ENCODE data around the gene PALM. TPM values are rescaled to one million over a fixed set of nuclear protein-coding genes. Genes with fewer than 3 reads are reported as not detected.
"Not testable (repeated sequence)": the region's sequence is repeated elsewhere in the genome, so short reads cannot be mapped to it uniquely, and the experiment has no call there.

Gene PALM
- under 1 TPM in 1 of 2 experiments, not detected in 1; 0.18 TPM for total RNA-seq

DNA sequence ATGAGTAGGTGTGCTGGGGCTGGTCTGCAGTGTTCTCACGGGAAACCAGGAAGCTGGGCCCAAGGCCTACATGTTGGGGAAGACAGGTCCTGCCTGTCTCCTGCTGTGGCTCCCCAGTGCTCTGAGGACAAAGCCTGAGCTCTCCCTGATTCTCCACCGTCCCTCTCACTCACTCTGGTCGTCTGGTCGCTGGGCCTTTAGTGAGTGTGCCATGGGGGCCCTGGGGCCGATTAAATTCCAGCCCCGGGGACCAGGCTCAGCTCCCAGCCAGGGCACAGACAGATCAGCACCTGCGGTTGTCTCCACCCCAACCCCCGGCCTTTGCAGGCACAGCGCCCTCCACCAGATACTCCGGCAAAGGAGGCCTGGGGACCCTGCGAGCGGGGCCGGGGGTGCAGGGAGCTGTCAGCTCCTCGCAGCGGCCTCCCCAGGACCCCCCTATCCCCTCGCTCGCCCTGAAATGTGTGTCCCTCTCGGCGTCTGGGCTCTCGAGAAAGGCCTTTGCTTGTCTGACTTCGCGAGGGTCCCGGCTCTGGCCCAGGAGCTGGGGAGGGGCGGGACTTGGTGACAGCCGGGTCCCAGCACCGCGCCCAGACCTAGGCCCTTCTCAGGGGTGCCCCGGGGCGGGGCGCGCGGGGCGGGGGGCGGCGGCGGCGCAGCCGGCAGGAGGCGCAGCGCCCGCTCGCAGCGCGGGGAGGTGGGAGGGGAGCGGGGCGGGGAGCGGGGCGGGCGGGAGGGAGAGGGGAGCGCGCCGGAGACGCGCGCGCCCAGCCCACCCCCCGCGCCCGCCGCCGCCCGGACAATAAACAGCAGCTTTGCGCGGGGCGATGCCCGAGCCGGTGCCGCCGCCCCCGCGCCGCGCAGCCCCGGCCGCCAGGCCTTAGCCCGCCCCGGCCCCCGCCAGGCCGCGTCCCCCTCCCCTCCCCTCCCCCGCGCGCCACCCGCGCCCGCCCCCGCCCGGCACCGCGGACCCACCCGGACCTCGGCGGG lies at the start of gene PALM:
TSS of gene PALM (plus strand) at position 782 of the 990 bp plus-strand sequence. CDS start 212 bp downstream, outside the sequence.
- no peak for ATAC-seq
- no peaks in the 10 kb centered on the region for H3K9me3 Mint-ChIP-seq (ENCODE audit: low read depth)
- H3K27me3 Mint-ChIP-seq: peaks cover 11% of the 10 kb centered on the region
- H3K36me3 Mint-ChIP-seq (ENCODE audit: low read depth): no peaks in the 10 kb centered on the region
- CTCF ChIA-PET: interaction anchor here (0.9 to 1.7 kb wide), 2 partner anchors 26 to 29 kb away, joined by 4 read pairs; no protein-coding TSS in a partner anchor
- DNase-seq: no peak
- peaks cover 2% of the 10 kb centered on the region for H3K4me1 Mint-ChIP-seq
- no peak within 1 kb of the TSS for H3K27ac Mint-ChIP-seq
- POLR2A ChIA-PET: no interaction called here
- no peak within 1 kb of the TSS for H3K4me3 Mint-ChIP-seq
- intact Hi-C loops (cut with DNase I, micrococcal nuclease): no loop called here

DNA sequence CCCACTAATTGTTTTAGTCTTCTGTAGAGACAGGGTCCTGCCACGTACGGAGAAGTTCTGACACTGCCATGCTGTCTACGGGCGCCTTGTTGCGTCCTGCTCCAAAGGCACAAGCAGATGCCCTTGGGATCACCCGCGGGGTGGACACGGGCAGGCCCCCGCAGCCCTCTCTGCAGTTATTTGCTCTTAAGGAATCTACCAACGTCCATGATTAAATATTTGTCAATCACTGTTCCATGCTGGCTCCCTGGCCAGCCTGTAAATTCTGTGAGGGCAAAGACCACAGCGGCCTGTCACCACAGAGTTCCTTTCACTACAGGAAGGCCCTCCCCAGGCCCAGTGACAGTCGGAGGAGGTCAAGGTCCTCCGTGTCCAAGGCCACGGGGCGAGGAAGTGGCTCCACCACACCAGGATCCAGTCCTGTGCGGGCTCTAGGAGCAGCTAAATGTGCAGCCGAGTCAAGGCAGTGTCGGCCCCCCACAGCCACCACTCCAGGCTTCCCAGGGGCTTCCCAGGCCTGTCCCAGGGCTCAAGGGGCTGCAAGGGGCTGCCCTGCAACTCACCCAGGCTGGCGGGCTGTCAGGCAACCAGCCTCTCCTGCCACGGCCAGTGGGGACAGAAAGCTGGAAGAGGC lies 47.8 kb upstream of the PALM start:
- H3K27ac Mint-ChIP-seq: peak overlapping the region; percentile 95
- peaks cover 51% of the 10 kb centered on the region for H3K4me1 Mint-ChIP-seq
- H3K9me3 Mint-ChIP-seq (ENCODE audit: low read depth): no peaks in the 10 kb centered on the region
- CTCF ChIA-PET: interaction anchor here (0.7 kb wide), 1 partner anchor 24 kb away, joined by 4 read pairs; no protein-coding TSS in a partner anchor
- intact Hi-C loops (cut with DNase I, micrococcal nuclease): loop anchor here (1.0 to 5.0 kb wide), 6 partner anchors 28 to 511 kb away; partner anchors contain the start of genes BSG (in 1 of the 2), POLRMT (in 1 of the 2), PTBP1 (in 1 of the 2) and SBNO2 (in 1 of the 2)
- POLR2A ChIA-PET: interaction anchor here (0.5 to 1.7 kb wide), 4 partner anchors 20 to 498 kb away, joined by 3 to 8 read pairs (median 3); no protein-coding TSS in a partner anchor
- peaks cover 20% of the 10 kb centered on the region for H3K36me3 Mint-ChIP-seq (ENCODE audit: low read depth)
- ATAC-seq: no peak
- H3K4me3 Mint-ChIP-seq: peak overlapping the region; percentile 96
- no peak for DNase-seq
- H3K27me3 Mint-ChIP-seq: no peaks in the 10 kb centered on the region

DNA sequence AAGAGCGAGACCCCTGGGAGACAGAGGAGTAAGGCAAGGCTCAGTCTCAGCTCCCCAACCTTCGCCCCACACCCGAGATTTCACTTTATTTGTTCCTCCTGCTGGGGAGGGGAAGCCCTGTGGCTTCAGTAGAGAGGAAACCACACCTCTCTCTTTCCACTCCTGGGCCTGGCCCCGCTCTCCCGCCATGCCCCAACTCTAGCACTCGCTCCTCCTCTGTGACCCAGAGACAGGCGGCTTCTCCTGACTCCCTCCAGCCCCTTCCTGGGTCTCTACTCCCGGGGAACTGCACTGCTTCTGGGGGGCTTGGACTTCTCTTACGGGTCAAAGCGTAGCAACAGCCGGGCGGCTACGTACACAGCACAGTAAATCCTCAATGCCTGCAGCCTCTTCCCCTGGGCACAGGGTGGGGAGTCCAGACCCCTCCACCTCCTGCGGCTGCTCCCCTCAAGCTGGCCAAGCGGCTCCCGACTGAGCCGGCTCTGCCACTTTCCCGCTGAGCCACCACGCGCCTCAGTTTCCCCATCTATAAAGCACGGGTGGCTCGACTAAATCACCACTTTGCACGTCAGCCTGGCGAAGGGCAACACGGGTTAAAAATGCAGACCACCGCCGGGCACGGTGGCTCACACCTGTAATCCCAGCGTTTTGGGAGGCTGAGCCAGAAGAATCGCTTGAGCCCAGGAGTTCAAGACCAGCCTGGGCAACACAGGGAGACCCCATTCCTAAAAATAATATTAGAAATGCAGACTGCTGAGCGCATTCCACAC lies 47.1 kb upstream of the PALM start:
- Mint-ChIP-seq H3K27me3 (no peaks in the 10 kb centered on the region), H3K4me1 (peaks cover 47% of the 10 kb centered on the region), H3K27ac (peak overlapping the region; percentile 95), H3K9me3 (ENCODE audit: low read depth) (no peaks in the 10 kb centered on the region), H3K4me3 (peak overlapping the region; percentile 96), H3K36me3 (ENCODE audit: low read depth) (peaks cover 15% of the 10 kb centered on the region)
- ChIA-PET POLR2A (interaction anchor here (1.0 to 1.7 kb wide), 2 partner anchors 50 to 87 kb away, joined by 3 to 8 read pairs; no protein-coding TSS in a partner anchor), CTCF (interaction anchor here (0.6 to 0.7 kb wide), 2 partner anchors 25 to 73 kb away, joined by 3 to 4 read pairs; no protein-coding TSS in a partner anchor)
- intact Hi-C loops (cut with DNase I, micrococcal nuclease): loop anchor here (1.0 to 5.0 kb wide), 10 partner anchors 28 to 587 kb away; partner anchors contain the start of genes BSG (in 1 of the 2), MIDN (in 1 of the 2), POLRMT (in 1 of the 2) and PTBP1 (in 1 of the 2)
- ATAC-seq: peak; percentile 50
- peak; percentile 81 for DNase-seq

GRCh38 chr19:662207-662961 lies 46.4 kb upstream of the PALM start:
- peak overlapping the region; percentile 96 for H3K4me3 Mint-ChIP-seq
- POLR2A ChIA-PET: interaction anchor here (1.0 to 1.8 kb wide), 2 partner anchors 18 to 137 kb away, joined by 5 to 7 read pairs; no protein-coding TSS in a partner anchor
- peak overlapping the region; percentile 95 for H3K27ac Mint-ChIP-seq
- H3K36me3 Mint-ChIP-seq (ENCODE audit: low read depth): peaks cover 15% of the 10 kb centered on the region
- no peaks in the 10 kb centered on the region for H3K27me3 Mint-ChIP-seq
- DNase-seq (peak; percentile 85), ATAC-seq (peak; percentile 35)
- CTCF ChIA-PET: interaction anchor here (0.6 to 1.7 kb wide), 2 partner anchors 71 to 72 kb away, joined by 3 to 13 read pairs; no protein-coding TSS in a partner anchor
- intact Hi-C loops (cut with DNase I, micrococcal nuclease): loop anchor here (1.0 to 5.0 kb wide), 9 partner anchors 90 to 586 kb away; partner anchors contain the start of genes BSG (in 1 of the 2), MIDN (in 1 of the 2), PTBP1 (in 1 of the 2) and RNU6-2 (in 1 of the 2)
- H3K9me3 Mint-ChIP-seq (ENCODE audit: low read depth): no peaks in the 10 kb centered on the region
- H3K4me1 Mint-ChIP-seq: peaks cover 42% of the 10 kb centered on the region

GRCh38 chr19:662962-663681 lies 45.6 kb upstream of the PALM start, which contains the start of gene RNF126:
RNF126 (minus strand) TSS chr19:663214; CDS start chr19:663121, 93 bp downstream.
- peak; percentile 49 for ATAC-seq
- Mint-ChIP-seq H3K27ac (peak within 1 kb of the TSS; percentile 95), H3K36me3 (ENCODE audit: low read depth) (peaks cover 15% of the 10 kb centered on the region), H3K9me3 (ENCODE audit: low read depth) (no peaks in the 10 kb centered on the region), H3K4me3 (peak within 1 kb of the TSS; percentile 96), H3K27me3 (no peaks in the 10 kb centered on the region), H3K4me1 (peaks cover 37% of the 10 kb centered on the region)
- peak; percentile 98 for DNase-seq
- ChIA-PET CTCF (interaction anchor here (0.6 to 1.7 kb wide), 5 partner anchors 17 to 261 kb away, joined by 3 to 13 read pairs (median 3); no protein-coding TSS in a partner anchor), POLR2A (interaction anchor here (1.0 to 1.8 kb wide), 2 partner anchors 18 to 136 kb away, joined by 5 to 7 read pairs; no protein-coding TSS in a partner anchor)
- intact Hi-C loops (cut with DNase I, micrococcal nuclease): loop anchor here (1.0 to 5.0 kb wide), 17 partner anchors 17 to 612 kb away; partner anchors contain the start of genes BSG (in 2 of the 2), PTBP1 (in 2 of the 2), CDC34 (in 1 of the 2) and FAM174C (in 1 of the 2)

GRCh38 chr19:663682-664117 lies 45.0 kb upstream of the PALM start:
- Mint-ChIP-seq H3K27me3 (no peaks in the 10 kb centered on the region), H3K9me3 (ENCODE audit: low read depth) (no peaks in the 10 kb centered on the region), H3K27ac (peak overlapping the region; percentile 87), H3K4me1 (peaks cover 33% of the 10 kb centered on the region), H3K4me3 (peak overlapping the region; percentile 74), H3K36me3 (ENCODE audit: low read depth) (peaks cover 13% of the 10 kb centered on the region)
- POLR2A ChIA-PET: interaction anchor here (0.6 to 1.8 kb wide), 3 partner anchors 17 to 136 kb away, joined by 4 to 7 read pairs (median 5); no protein-coding TSS in a partner anchor
- ATAC-seq (no peak), DNase-seq (no peak)
- CTCF ChIA-PET: interaction anchor here (0.6 to 1.7 kb wide), 5 partner anchors 16 to 260 kb away, joined by 3 to 13 read pairs (median 3); no protein-coding TSS in a partner anchor
- intact Hi-C loops (cut with DNase I, micrococcal nuclease): loop anchor here (1.0 to 5.0 kb wide), 17 partner anchors 17 to 612 kb away; partner anchors contain the start of genes BSG (in 2 of the 2), PTBP1 (in 2 of the 2), CDC34 (in 1 of the 2) and FAM174C (in 1 of the 2)

- peak; percentile 8 for ATAC-seq
Measured at GRCh38 chr19:664913-665443, 43.8 kb upstream of the PALM start.

GRCh38 chr19:666985-667573 lies 41.7 kb upstream of the PALM start:
- H3K9me3 Mint-ChIP-seq (ENCODE audit: low read depth); intact Hi-C loops (cut with DNase I, micrococcal nuclease); H3K4me3 Mint-ChIP-seq; ATAC-seq; H3K27me3 Mint-ChIP-seq; H3K36me3 Mint-ChIP-seq (ENCODE audit: low read depth); H3K27ac Mint-ChIP-seq; DNase-seq; POLR2A ChIA-PET: not testable (repeated sequence)
- peaks cover 13% of the 10 kb centered on the region for H3K4me1 Mint-ChIP-seq
- CTCF ChIA-PET: interaction anchor here (2.1 kb wide), 1 partner anchor 13 kb away, joined by 11 read pairs; no protein-coding TSS in a partner anchor

More at GRCh38 chr19:664913-665443, 43.8 kb upstream of the PALM start:
- Mint-ChIP-seq H3K36me3 (ENCODE audit: low read depth) (peaks cover 10% of the 10 kb centered on the region), H3K9me3 (ENCODE audit: low read depth) (no peaks in the 10 kb centered on the region), H3K27ac (peak overlapping the region; percentile 51), H3K4me1 (peaks cover 22% of the 10 kb centered on the region), H3K27me3 (peaks cover 4% of the 10 kb centered on the region), H3K4me3 (peak overlapping the region; percentile 74)
- CTCF ChIA-PET: no interaction called here
- POLR2A ChIA-PET: no interaction called here
- DNase-seq: peak; percentile 90
- intact Hi-C loops (cut with DNase I, micrococcal nuclease): loop anchor here (1.0 to 5.0 kb wide), 6 partner anchors 40 to 507 kb away; partner anchors contain the start of genes BSG (in 1 of the 2), PTBP1 (in 1 of the 2) and SBNO2 (in 1 of the 2)

All from activated CD4-positive, alpha-beta T cell treated with anti-CD3 and anti-CD28 coated beads for 36 hours (primary cell).